Neural crest cell (in vitro differentiated cells): ENCODE results near the gene POU2F1. TPM values are rescaled to one million over a fixed set of nuclear protein-coding genes. Genes with fewer than 3 reads are reported as not detected.

Experiments
- DNase-seq: peaks from one replicate; pipeline ENCODE4 v3.0.0; 2021; ENCODE audit warnings: low read depth, mixed read lengths, low spot score
- H3K27ac Mint-ChIP-seq: one replicate; pipeline ENCODE4 v1.8.0; 2021; ENCODE audit warnings: mild to moderate bottlenecking, mixed read lengths; ENCODE audit not compliant: unreplicated experiment
- H3K27me3 Mint-ChIP-seq: 2 replicates; pipeline ENCODE4 v1.8.0; 2021; ENCODE audit warnings: low read depth, mild to moderate bottlenecking, mixed read lengths
- H3K36me3 Mint-ChIP-seq: 2 replicates; pipeline ENCODE4 v1.8.0; 2021; ENCODE audit warnings: low read depth, mild to moderate bottlenecking, mixed read lengths
- H3K4me1 Mint-ChIP-seq: 2 replicates; pipeline ENCODE4 v1.8.0; 2021; ENCODE audit warnings: mixed read lengths
- H3K4me3 Mint-ChIP-seq: one replicate; pipeline ENCODE4 v1.8.0; 2021; ENCODE audit warnings: mild to moderate bottlenecking, mixed read lengths
- H3K9me3 Mint-ChIP-seq: 2 replicates; pipeline ENCODE4 v1.8.0; 2021; ENCODE audit warnings: mixed read lengths
- CTCF ChIP-seq: fragments of 200-600 bp; sonication (generic); conservative IDR thresholded peaks from 2 replicates; pipeline ENCODE4 v1.5.0; 2021; ENCODE audit warnings: antibody characterized with exemption, mild to moderate bottlenecking
- total RNA-seq: library from RNA; stranded (reverse); gene quantifications from 2 replicates; pipeline ENCODE4 v1.2.1, GENCODE V29; 2021

Gene POU2F1
- total RNA-seq, 1 donor from 2014 or later: 40.1 TPM

GRCh38 chr1:167447521-167448136, 226.9 kb downstream of the POU2F1 start:
- H3K36me3 Mint-ChIP-seq: no peaks in the 10 kb centered on the region
- DNase-seq: no peak
- H3K9me3 Mint-ChIP-seq: no peaks in the 10 kb centered on the region
- no peak for TF ChIP-seq CTCF
- no peak overlapping the region for H3K4me3 Mint-ChIP-seq
- H3K27ac Mint-ChIP-seq: no peak overlapping the region
- H3K4me1 Mint-ChIP-seq: peaks cover 9% of the 10 kb centered on the region
- H3K27me3 Mint-ChIP-seq: no peaks in the 10 kb centered on the region

DNA sequence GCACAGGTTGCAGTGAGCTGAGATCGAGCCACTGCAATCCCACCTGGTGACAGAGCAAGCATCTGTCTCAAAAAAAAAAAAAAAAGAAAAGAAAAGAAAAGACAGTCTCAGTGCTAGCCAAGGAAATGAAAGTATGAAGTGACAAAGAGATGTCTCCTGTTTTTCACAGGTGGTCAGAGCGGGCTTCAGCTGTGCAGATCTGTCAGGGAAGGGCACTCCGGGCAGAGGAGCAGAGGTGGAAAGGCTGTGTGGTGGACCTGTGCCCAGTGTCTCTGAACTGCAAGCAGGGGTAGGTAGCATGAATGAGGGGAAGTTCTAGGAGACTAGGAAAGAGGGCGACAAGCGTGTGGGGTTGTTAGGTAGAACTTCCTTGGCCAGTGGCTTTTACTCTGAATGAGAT, 230.2 kb downstream of the POU2F1 start:
- Mint-ChIP-seq H3K27me3 (no peaks in the 10 kb centered on the region), H3K36me3 (no peaks in the 10 kb centered on the region), H3K4me3 (no peak overlapping the region), H3K9me3 (no peaks in the 10 kb centered on the region), H3K4me1 (peaks cover 15% of the 10 kb centered on the region), H3K27ac (no peak overlapping the region)
- no peak for TF ChIP-seq CTCF
- DNase-seq: no peak

DNA sequence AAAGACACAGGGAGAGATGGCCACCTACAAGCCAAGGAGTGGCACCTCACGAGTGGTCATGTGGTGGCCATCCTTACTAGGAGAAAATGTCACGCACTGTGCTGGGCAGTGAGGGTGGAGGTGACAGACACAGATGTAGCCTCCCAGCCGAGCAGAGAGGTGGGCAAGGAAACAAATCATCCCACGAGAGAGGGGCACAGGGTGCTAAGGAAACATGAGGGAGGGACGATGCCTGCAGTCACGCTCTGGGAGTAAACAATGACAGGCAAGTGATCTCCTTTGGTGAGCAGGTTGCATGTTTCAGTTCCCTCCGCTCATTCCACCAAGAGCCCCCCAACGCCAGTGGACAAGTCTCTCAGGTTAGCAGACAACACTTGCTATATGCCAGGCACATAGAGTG, 231.8 kb downstream of the POU2F1 start:
- Mint-ChIP-seq H3K4me1 (peaks cover 19% of the 10 kb centered on the region), H3K4me3 (peak overlapping the region; percentile 18), H3K9me3 (no peaks in the 10 kb centered on the region), H3K27ac (no peak overlapping the region), H3K36me3 (no peaks in the 10 kb centered on the region), H3K27me3 (peaks cover 2% of the 10 kb centered on the region)
- no peak for TF ChIP-seq CTCF
- DNase-seq: no peak

DNA sequence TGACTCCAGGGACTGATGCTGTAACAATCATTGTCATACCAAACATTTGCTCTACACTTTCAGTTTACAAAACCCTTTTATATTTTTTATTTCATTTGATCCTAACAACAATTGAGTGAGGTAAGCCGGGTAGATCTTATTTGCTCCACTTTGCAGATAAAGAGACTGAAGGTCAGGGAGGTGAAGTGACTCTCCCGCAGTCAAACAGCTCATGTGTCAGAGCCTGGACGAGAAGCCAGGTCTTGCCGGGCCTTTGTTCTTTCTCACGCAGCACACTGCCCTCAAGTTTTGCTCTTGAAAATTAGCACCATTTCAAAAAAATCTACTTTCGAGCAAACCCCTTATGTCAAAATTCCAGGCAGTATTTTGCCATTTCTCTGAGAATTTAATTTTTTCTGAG, 232.4 kb downstream of the POU2F1 start:
- Mint-ChIP-seq H3K4me3 (peak overlapping the region; percentile 38), H3K36me3 (no peaks in the 10 kb centered on the region)
- no peak for DNase-seq

GRCh38 chr1:167454304-167454893, 233.7 kb downstream of the POU2F1 start:
- Mint-ChIP-seq H3K4me1 (peaks cover 19% of the 10 kb centered on the region), H3K4me3 (peak overlapping the region; percentile 84), H3K27me3 (peaks cover 2% of the 10 kb centered on the region), H3K36me3 (no peaks in the 10 kb centered on the region), H3K27ac (peak overlapping the region; percentile 29), H3K9me3 (no peaks in the 10 kb centered on the region)
- TF ChIP-seq CTCF: no peak
- no peak for DNase-seq

More for the DNA sequence above, 232.4 kb downstream of the POU2F1 start:
- no peak overlapping the region for H3K27ac Mint-ChIP-seq
- H3K4me1 Mint-ChIP-seq: peaks cover 19% of the 10 kb centered on the region
- H3K9me3 Mint-ChIP-seq: no peaks in the 10 kb centered on the region
- peaks cover 2% of the 10 kb centered on the region for H3K27me3 Mint-ChIP-seq
- TF ChIP-seq CTCF: no peak
